HL-60/S4 treated with phorbol 12-myristate 13-acetate at 8.2 ng/mL for 4 days and 3 days (cell line): ENCODE results near the gene CAMTA1.

Source experiments
- in situ Hi-C: fragments of 300-500 bp; cut with MboI; formaldehyde crosslinking; loops from 2 replicates; pipeline ENCODE4 v1.15.0; 2022; ENCODE audit warnings: low sequenced_read_pairs

CAMTA1 gene

GRCh38 chr1:7344299-7344698 lies 559.0 kb downstream of the CAMTA1 start:
- in situ Hi-C loops = no loop called here

- in situ Hi-C loops = no loop called here
Measured at GRCh38 chr1:7345516-7345915, 560.3 kb downstream of the CAMTA1 start.

- in situ Hi-C loops = no loop called here
Measured at GRCh38 chr1:7346070-7346596, 560.9 kb downstream of the CAMTA1 start.

- in situ Hi-C loops = no loop called here
Measured at GRCh38 chr1:7346600-7347570, 561.6 kb downstream of the CAMTA1 start.

- in situ Hi-C loops = no loop called here
Measured at GRCh38 chr1:7348073-7348472, 562.8 kb downstream of the CAMTA1 start.

GRCh38 chr1:7348580-7348979 lies 563.3 kb downstream of the CAMTA1 start:
- in situ Hi-C loops = no loop called here

GRCh38 chr1:7350804-7351203 lies 565.5 kb downstream of the CAMTA1 start:
- in situ Hi-C loops = no loop called here

- in situ Hi-C loops = no loop called here
Measured at GRCh38 chr1:7351649-7352048, 566.4 kb downstream of the CAMTA1 start.

GRCh38 chr1:7352364-7352763 lies 567.1 kb downstream of the CAMTA1 start:
- in situ Hi-C loops = no loop called here

GRCh38 chr1:7352974-7353373 lies 567.7 kb downstream of the CAMTA1 start:
- in situ Hi-C loops = no loop called here

- in situ Hi-C loops = no loop called here
Measured at GRCh38 chr1:7355646-7356045, 570.4 kb downstream of the CAMTA1 start.

- in situ Hi-C loops = no loop called here
Measured at GRCh38 chr1:7356079-7356478, 570.8 kb downstream of the CAMTA1 start.

GRCh38 chr1:7358425-7358824 lies 573.2 kb downstream of the CAMTA1 start:
- in situ Hi-C loops = no loop called here

- in situ Hi-C loops = no loop called here
Measured at GRCh38 chr1:7360526-7360925, 575.3 kb downstream of the CAMTA1 start.

GRCh38 chr1:7362947-7363346 lies 577.7 kb downstream of the CAMTA1 start:
- in situ Hi-C loops = no loop called here

GRCh38 chr1:7363450-7363849 lies 578.2 kb downstream of the CAMTA1 start:
- in situ Hi-C loops = no loop called here

GRCh38 chr1:7365706-7366105 lies 580.5 kb downstream of the CAMTA1 start:
- in situ Hi-C loops = no loop called here

GRCh38 chr1:7366286-7366954 lies 581.2 kb downstream of the CAMTA1 start:
- in situ Hi-C loops = no loop called here

GRCh38 chr1:7366955-7367665 lies 581.9 kb downstream of the CAMTA1 start:
- in situ Hi-C loops = no loop called here

GRCh38 chr1:7369866-7370265 lies 584.6 kb downstream of the CAMTA1 start:
- in situ Hi-C loops = no loop called here

- in situ Hi-C loops = no loop called here
Measured at GRCh38 chr1:7371926-7372325, 586.7 kb downstream of the CAMTA1 start.
